Left lobe of liver (tissue), 2 donors: ENCODE measurements around the gene PRXL2A. TPM values are rescaled to one million over a fixed set of nuclear protein-coding genes. Genes with fewer than 3 reads are reported as not detected.
"Not testable (repeated sequence)": the region's sequence is repeated elsewhere in the genome, so short reads cannot be mapped to it uniquely, and the experiment has no call there.

Source experiments
- ATAC-seq: fragments of 200-7000 bp; cut with Tn5 transposase; one replicate; pipeline ENCODE4 v1.9.1; 2020; ENCODE audit warnings: mild to moderate bottlenecking, moderate library complexity
- DNase-seq: peaks from one replicate; pipeline ENCODE4 v3.0.0-alpha.2; 2020; ENCODE audit warnings: low spot score
- total RNA-seq: library from RNA; stranded (reverse); gene quantifications from one replicate; pipeline ENCODE4 v1.2.1, GENCODE V29; 2021
- donor health status: DM: no; HTN: no; CAD: no; lungs with moderate emphysema.
- donor health status: DM: no; HTN: yes; CAD: no.

PRXL2A gene
- total RNA-seq, 1 donor from 2014 or later = 82.1 TPM

GRCh38 chr10:80410578-80411145 is 2.3 kb downstream of the PRXL2A start:
- ATAC-seq = no peak
- no peak for DNase-seq

- DNase-seq (peak; percentile 67), ATAC-seq (no peak)
Measured at GRCh38 chr10:80411267-80411668, 2.9 kb downstream of the PRXL2A start.

- no peak for DNase-seq
- ATAC-seq = no peak
Measured at GRCh38 chr10:80411681-80412220, 3.4 kb downstream of the PRXL2A start.

- DNase-seq = no peak
- no peak for ATAC-seq
Measured at GRCh38 chr10:80412486-80412885, 4.1 kb downstream of the PRXL2A start.

- no peak for DNase-seq
- ATAC-seq = no peak
Measured at GRCh38 chr10:80413271-80413996, 5.1 kb downstream of the PRXL2A start.

- peak; percentile 82 for ATAC-seq
- DNase-seq = peak; percentile 68
Measured at GRCh38 chr10:80414142-80414895, 6.0 kb downstream of the PRXL2A start.

DNA sequence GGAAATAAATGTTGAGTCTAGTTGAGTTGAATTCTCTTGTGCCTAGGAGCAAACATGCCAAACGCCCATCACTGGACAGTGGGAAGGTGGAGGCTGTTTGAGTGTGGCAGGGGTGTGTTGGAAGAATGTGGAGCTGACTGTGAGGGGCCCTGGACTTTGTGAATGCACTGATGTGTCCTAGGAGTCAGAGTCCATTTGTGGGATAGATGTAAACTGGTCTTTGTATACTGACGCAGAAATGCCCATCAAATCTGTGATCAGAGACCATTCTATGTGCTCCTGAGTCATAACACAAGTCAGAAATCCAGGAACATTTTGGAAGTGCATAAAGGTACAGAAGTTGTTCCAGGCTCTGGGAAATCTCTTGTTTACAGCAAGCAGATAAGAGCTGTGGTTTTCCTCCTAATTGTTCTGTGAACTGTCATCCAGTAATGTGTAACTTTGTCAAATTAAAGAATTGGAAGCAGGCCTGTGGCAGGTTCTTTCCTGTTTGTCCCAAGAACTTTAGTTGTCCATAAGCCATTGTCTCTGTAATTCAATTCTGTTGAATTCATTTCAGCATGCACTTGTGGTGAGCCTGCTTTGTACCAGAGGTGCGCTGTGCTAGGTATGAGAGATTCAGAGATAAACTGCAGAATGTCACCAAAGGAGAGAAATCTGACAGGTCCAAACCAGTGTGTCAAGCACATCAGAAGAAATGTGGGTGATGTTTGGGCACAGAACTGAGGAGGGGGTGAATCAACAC is 7.6 kb downstream of the PRXL2A start:
- ATAC-seq (no peak), DNase-seq (no peak)

DNA sequence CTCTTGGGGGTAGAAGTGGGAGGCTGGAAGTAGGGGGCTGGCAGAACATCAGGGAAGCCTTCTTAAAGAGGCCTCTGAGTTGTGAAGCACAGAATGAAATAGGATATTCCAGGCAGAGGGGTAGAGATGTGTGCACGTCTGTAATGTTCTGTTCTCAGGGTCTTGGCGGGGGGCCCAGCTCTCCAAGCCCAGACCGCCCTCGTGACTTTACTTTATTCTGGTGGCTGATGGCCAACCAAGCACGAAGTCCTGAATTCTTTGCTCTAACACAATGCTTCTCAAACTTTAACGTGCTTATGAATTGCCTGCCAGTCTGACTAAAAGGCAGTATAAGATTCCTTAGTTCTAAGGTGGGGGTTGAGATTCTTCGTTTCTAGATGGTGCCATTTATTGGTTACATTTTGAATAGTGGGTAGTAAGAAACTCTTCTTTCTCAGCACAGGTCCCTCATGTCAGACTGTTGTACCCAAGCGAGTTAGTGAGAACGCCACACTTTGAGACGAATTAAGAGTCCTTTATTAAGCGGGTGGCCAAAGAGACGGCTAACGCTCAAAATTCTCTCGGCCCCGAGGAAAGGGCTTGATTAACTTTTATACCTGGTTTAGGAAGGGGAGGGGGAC is 8.2 kb downstream of the PRXL2A start:
- ATAC-seq = peak; percentile 10
- no peak for DNase-seq

GRCh38 chr10:80417256-80417655 is 8.9 kb downstream of the PRXL2A start:
- DNase-seq, ATAC-seq: not testable (repeated sequence)

GRCh38 chr10:80421050-80421706 is 12.8 kb downstream of the PRXL2A start:
- ATAC-seq (peak; percentile 55), DNase-seq (no peak)

DNA sequence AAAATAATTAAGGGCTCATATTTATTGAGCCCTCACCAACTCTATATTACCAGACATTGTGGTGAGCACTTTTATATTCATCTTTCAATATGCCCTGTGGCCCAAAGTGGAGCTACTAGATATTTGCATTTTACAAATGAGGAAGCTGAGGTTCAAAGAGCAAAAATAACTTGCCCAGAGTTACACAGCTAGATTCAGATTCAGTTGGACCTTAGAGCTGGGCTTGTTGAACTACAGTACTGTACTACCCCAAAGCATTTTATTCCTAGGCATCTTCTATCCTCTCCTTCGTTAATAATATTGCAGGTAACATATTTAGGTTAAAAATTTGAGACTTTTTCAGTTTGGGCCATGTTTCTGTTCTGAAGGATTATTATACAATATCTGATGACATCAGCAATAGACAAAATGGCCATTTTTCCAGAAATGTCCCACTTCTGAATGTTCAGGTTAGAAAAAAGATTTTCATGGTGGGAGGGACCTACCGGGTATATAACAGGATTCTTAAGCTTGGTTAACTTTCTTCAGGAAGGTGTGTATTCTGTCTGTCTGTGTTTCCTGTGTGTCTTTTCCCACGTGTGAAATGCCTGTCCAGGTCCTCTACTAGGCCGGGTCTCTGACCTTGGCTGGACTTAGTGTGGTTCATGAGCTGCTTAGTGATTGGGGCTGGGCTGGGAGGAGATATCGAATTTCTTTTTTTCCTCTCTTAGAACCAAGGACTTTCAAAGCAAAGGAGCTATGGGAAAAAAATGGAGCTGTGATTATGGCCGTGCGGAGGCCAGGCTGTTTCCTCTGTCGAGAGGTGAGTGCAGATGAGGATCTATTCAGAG is 13.6 kb downstream of the PRXL2A start:
- ATAC-seq = peak; percentile 86

DNA sequence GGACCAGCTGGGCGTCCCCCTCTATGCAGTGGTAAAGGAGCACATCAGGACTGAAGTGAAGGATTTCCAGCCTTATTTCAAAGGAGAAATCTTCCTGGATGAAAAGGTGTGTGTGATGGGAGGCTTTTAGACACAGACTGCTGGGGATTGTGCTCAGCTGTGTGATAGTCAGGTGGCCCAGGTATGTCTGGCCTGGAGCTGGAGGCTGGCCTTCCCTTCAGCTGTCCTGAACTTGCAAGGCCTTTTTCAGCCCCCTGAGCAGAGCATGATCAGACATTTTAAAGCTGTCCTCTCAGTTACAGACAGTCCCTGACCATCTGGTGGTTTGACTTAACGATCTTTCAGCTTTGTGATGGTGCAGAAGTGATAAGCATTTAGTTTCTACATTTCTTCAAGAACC is 17.6 kb downstream of the PRXL2A start:
- ATAC-seq = no peak

More for the DNA sequence above, 13.6 kb downstream of the PRXL2A start:
- DNase-seq = no peak

GRCh38 chr10:80427541-80427940 is 19.2 kb downstream of the PRXL2A start:
- ATAC-seq (no peak), DNase-seq (no peak)

More for the DNA sequence above, 17.6 kb downstream of the PRXL2A start:
- DNase-seq = no peak

DNA sequence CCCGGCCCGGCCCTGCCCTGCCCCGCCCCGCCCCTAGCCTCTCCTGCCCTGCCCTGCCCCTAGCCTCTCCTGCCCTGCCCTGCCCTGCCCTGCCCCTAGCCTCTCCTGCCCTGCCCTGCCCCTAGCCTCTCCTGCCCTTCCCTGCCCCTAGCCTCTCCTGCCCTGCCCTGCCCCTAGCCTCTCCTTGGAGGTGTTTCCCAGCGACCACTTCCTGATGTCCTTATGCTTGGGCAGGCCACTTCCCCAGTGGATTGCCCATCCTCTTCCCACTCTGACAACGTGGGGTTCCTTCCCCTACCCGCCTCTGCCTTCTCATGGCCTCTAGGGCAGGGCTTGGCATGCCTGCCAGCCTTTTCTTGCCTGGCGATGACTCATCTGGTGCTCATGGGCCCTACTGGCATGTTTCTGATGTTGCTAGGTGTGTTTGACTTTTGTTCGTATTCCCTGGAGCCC is 21.2 kb downstream of the PRXL2A start:
- DNase-seq = no peak

DNA sequence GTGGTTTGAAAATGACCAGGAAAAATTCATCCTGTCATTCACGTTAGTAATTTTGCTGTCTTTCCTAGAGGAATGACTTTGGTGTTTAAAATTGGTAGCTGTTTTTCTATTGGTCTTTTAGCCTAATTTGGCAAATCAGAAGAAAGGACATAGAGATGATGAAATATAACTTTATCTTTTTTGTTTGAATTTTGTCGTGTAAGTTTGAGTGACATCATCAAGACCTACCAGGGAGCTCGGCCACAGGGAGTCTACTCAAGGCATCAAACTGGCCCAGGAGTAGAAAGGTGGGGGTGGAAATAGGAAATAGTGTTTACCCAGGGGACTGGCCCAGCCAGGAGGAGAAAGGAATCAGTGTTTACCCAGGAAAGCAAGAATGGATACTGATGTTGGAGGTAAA is 24.8 kb downstream of the PRXL2A start:
- ATAC-seq (no peak), DNase-seq (no peak)

More for the DNA sequence above, 21.2 kb downstream of the PRXL2A start:
- no peak for ATAC-seq

GRCh38 chr10:80436446-80437098 is 28.2 kb downstream of the PRXL2A start:
- ATAC-seq (no peak), DNase-seq (no peak)

DNA sequence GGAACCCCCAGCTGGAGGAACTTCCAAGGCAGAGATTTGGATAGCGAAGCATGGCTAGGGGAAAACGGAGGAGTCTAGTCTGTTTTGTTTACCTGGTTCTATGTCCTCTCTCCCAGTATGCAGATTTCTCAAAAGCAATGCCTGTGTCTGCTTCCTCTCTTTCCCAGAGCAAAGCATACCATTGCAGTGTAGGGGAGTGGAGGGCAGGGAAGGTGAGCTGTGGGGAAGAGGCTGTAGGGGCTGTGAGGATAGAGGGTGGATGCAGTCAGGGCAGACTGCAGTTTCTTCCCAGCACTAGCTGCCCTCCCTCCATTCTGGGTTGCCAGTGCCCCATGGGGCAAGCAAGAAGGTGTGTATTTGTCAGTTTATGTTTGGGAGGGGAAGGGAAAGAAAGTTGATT is 28.9 kb downstream of the PRXL2A start:
- DNase-seq (no peak), ATAC-seq (no peak)

GRCh38 chr10:80441831-80442230 is 33.5 kb downstream of the PRXL2A start:
- DNase-seq (no peak), ATAC-seq (no peak)
